HepG2 (cell line): ENCODE results near the gene THOC6. TPM values are rescaled to one million over a fixed set of nuclear protein-coding genes. Genes with fewer than 3 reads are reported as not detected.
A peak's percentile ranks its signal among the peaks of the same experiment; 100 is the strongest.

Source experiments
- ATAC-seq: fragments of 200-7000 bp; cut with Tn5 transposase; 3 replicates; pipeline ENCODE4 v1.9.1; 2020; ENCODE audit warnings: mild to moderate bottlenecking, moderate library complexity
- BruUV-seq: library from RNA; stranded (reverse); fragments of 400-500 nt; replicated peaks from 2 replicates; lab custom pipeline; 2021; lab: Mats Ljungman, UMichigan
- CTCF ChIA-PET: fragments of 300-600 bp; formaldehyde crosslinking; extraction: SDS; loops from one replicate; lab custom pipeline; 2021; ENCODE audit warnings: low total read pairs, inconsistent platforms, low intra/inter-chr PET ratio; lab: Yijun Ruan, JAX
- POLR2A ChIA-PET: fragments of 350-600 bp; sonication (Branson Sonifier 250); formaldehyde crosslinking; loops from one replicate; lab custom pipeline; 2020; ENCODE audit warnings: antibody characterized with exemption, inconsistent platforms; lab: Yijun Ruan, JAX
- DNase-seq: peaks from one replicate; pipeline ENCODE4 v3.0.0-alpha.2; 2015; ENCODE audit warnings: low spot score
- FAIRE-seq: peaks from 3 replicates; lab custom pipeline; 2011; peaks lifted over from hg19 to GRCh38; lab: Jason Lieb, UNC
- H2AFZ ChIP-seq: one replicate; pipeline ENCODE4 v1.6.1; 2011; ENCODE audit warnings: low read length, inconsistent platforms
- H3K27ac ChIP-seq: fragments of 300-600 bp; 3 replicates; pipeline ENCODE4 v1.8.0; 2011; ENCODE audit warnings: mixed run types, mild to moderate bottlenecking, mixed read lengths, low read length, inconsistent platforms; ENCODE audit not compliant: insufficient read depth; ENCODE audit errors: extremely low read length
- H3K27me3 ChIP-seq, 2 experiments: fragments of 200-600 bp in 1 of 2; 2 replicates in 1 of 2; 3 replicates in 1 of 2; pipeline versions ENCODE4 v1.6.0 to v1.8.0; 2011; ENCODE audit warnings: low read length in 2 of 2, mild to moderate bottlenecking in 2 of 2, moderate library complexity in 2 of 2, inconsistent platforms in 1 of 2; ENCODE audit not compliant: insufficient read depth in 2 of 2, control insufficient read depth in 1 of 2
- H3K36me3 ChIP-seq, 2 experiments: fragments of 200-600 bp in 1 of 2; replicated peaks in 1 of 2; 2 replicates in 1 of 2; 3 replicates in 1 of 2; pipeline versions ENCODE4 v1.5.1 to v1.8.0; 2011; ENCODE audit warnings: low read length in 2 of 2, inconsistent platforms in 1 of 2; ENCODE audit not compliant: insufficient read depth in 2 of 2, control insufficient read depth in 1 of 2
- H3K4me1 ChIP-seq: 2 replicates; pipeline ENCODE4 v1.5.1; 2012; ENCODE audit warnings: low read length, inconsistent platforms; ENCODE audit not compliant: insufficient read depth
- H3K4me2 ChIP-seq: 2 replicates; pipeline ENCODE4 v1.6.0; 2011; ENCODE audit warnings: low read depth, low read length, inconsistent platforms
- H3K4me3 ChIP-seq, 3 experiments: fragments of 200-600 bp in 1 of 3; sonication (generic), shearing (Covaris generic) in 1 of 3; replicated peaks in 1 of 3; 2 replicates each; pipeline ENCODE4 v1.5.1; 2011 to 2016; ENCODE audit warnings: low read length in 3 of 3, inconsistent platforms in 2 of 3, low read depth in 2 of 3, mild to moderate bottlenecking in 2 of 3, control low read depth in 1 of 3, mixed read lengths in 1 of 3; ENCODE audit not compliant: insufficient read depth in 1 of 3
- H3K79me2 ChIP-seq: one replicate; pipeline ENCODE4 v1.6.1; 2011; ENCODE audit warnings: low read length, inconsistent platforms; ENCODE audit not compliant: insufficient read depth
- H3K9ac ChIP-seq: 2 replicates; pipeline ENCODE4 v1.6.0; 2011; ENCODE audit warnings: mild to moderate bottlenecking, low read depth, low read length, inconsistent platforms; ENCODE audit not compliant: insufficient read depth
- H3K9me3 ChIP-seq: 2 replicates; pipeline ENCODE4 v1.5.1; 2012; ENCODE audit warnings: mild to moderate bottlenecking, low read length
- H4K20me1 ChIP-seq: 2 replicates; pipeline ENCODE4 v1.6.0; 2011; ENCODE audit warnings: inconsistent platforms, mild to moderate bottlenecking, low read length, moderate library complexity; ENCODE audit not compliant: insufficient read depth
- AGO2 ChIP-seq: fragments of 200-400 bp; formaldehyde crosslinking; optimal IDR thresholded peaks from 2 replicates; pipeline ENCODE3; 2017; ENCODE audit warnings: mild to moderate bottlenecking, low read depth, low read length, moderate library complexity
- EED ChIP-seq: sonication (generic); formaldehyde crosslinking; IDR thresholded peaks from 2 replicates; pipeline ENCODE4 v1.5.0; 2020; ENCODE audit warnings: mild to moderate bottlenecking, missing genetic modification reagents
- HNRNPK ChIP-seq: fragments of 200-400 bp; formaldehyde crosslinking; IDR thresholded peaks from 2 replicates; pipeline ENCODE4 v1.6.1; 2018; ENCODE audit warnings: low read length, low read depth, moderate library complexity, mild to moderate bottlenecking; ENCODE audit not compliant: poor library complexity, severe bottlenecking
- HNRNPUL1 ChIP-seq: fragments of 200-400 bp; formaldehyde crosslinking; IDR thresholded peaks from 2 replicates; pipeline ENCODE4 v1.6.1; 2017; ENCODE audit warnings: low read depth, mild to moderate bottlenecking, low read length, moderate library complexity
- RBFOX2 ChIP-seq: fragments of 200-400 bp; formaldehyde crosslinking; IDR thresholded peaks from 2 replicates; pipeline ENCODE4 v1.6.1; 2017; ENCODE audit warnings: low read depth, mild to moderate bottlenecking, low read length
- ZBTB20 ChIP-seq: sonication (generic); formaldehyde crosslinking; IDR thresholded peaks from 2 replicates; pipeline ENCODE4 v1.8.1; 2023; ENCODE audit warnings: missing genetic modification reagents, low read depth, mild to moderate bottlenecking, borderline replicate concordance
- ZNF768 ChIP-seq: sonication (generic); formaldehyde crosslinking; IDR thresholded peaks from 2 replicates; pipeline ENCODE4 v1.4.0; 2020; ENCODE audit warnings: missing genetic modification reagents
- WGBS: methylation state at CpG from one replicate; pipeline ENCODE4 v1.1.6; 2017; ENCODE audit warnings: low lambda C conversion rate; 5-methylcytosine and 5-hydroxymethylcytosine counted together
- in situ Hi-C: cut with HindIII; loops from 2 replicates; pipeline ENCODE4 v1.10.0; 2017; ENCODE audit warnings: low pct_unique_long_range_greater_than_20kb; ENCODE audit not compliant: extremely low pct_ligation_motif_present
- intact Hi-C: fragments of 100-400 bp; cut with micrococcal nuclease; formaldehyde crosslinking; loops from one replicate; pipeline ENCODE4 v1.10.0; 2022; ENCODE audit not compliant: unreplicated experiment
- polyA plus RNA-seq, 8 experiments: library from polyadenylated mRNA; depleted of rRNA in 3 of 8; stranded (reverse) in 7 of 8; unstranded in 1 of 8; fragments of >200 nt; fragmentation: Illumina TruSeq in 4 of 8; extraction: Trizol in 4 of 8; gene quantifications; 2 replicates each; pipeline versions ENCODE4 v1.2.1 to v1.2.3, GENCODE V29; 2011 to 2016; ENCODE audit warnings: low read depth in 4 of 8, missing spikeins in 1 of 8, mixed read lengths in 1 of 8; ENCODE audit not compliant: insufficient read depth in 1 of 8
- total RNA-seq, 5 experiments: library from RNA; depleted of rRNA; stranded (reverse); fragments of >200 nt; fragmentation: Illumina TruSeq; extraction: Trizol; gene quantifications; 2 replicates each; pipeline ENCODE4 v1.2.3, GENCODE V29; 2016; ENCODE audit warnings: low read depth in 1 of 5
- TF ChIP-seq, protein P1 (sequence below): sonication (generic); formaldehyde crosslinking; IDR thresholded peaks from 2 replicates; pipeline ENCODE4 v1.4.0; 2020; ENCODE audit warnings: mild to moderate bottlenecking, missing genetic modification reagents, borderline replicate concordance

Gene THOC6
- total and polyA plus RNA-seq, 2 of the 13 experiments (the other 11 are each of a cell fraction or from before 2014, with no cell fraction given): 32.1 to 37.0 TPM

DNA sequence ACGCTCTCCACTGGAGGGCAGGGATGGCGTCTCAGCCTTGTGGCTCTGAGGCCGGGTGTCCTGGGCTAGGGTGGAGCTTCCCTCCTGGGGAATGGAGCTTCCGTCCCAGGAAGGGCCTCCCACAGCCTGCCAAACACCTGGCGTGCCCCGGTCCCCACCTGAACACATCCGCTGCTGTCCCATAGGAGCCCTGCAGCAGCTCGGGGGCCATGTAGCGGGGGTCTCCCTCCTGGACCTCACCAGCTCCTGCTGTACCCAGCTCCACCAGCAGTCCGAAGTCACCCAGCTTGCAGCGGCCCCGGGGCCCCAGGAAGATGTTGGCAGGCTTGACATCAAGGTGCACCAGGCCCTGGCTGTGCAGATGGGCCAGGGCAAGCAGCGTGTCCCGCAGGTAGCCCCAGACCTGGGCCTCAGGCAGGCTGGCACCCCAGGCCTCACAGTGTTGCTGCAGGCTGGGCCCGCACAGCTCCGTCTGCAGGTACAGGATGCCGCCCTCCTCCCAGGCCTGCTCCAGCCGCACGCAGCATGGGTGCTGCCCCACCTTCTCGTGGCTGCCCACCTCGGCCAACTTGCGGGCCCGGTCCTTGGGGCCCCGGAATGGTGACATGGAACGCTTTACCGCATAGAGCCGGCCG, 48.6 kb upstream of the THOC6 start:
- Histone ChIP-seq H3K79me2 (peaks cover 15% of the 10 kb centered on the region), H3K9ac (no peak overlapping the region), H3K36me3 (peaks cover 2 to 18% of the 10 kb centered on the region in 2 experiments; a peak in 3 of 5 replicates), H3K27me3 (no peaks in the 10 kb centered on the region), H3K4me2 (no peak overlapping the region), H4K20me1 (no peaks in the 10 kb centered on the region), H3K9me3 (no peaks in the 10 kb centered on the region), H3K4me3 (no peak overlapping the region), H2AFZ (no peak overlapping the region), H3K4me1 (peaks cover 9% of the 10 kb centered on the region), H3K27ac (no peak overlapping the region)
- WGBS: 98% methylated on average over 22 of the region's 28 CpGs
- ATAC-seq: no peak
- in situ Hi-C loops (no loop called here), intact Hi-C loops (no loop called here)
- TF ChIP-seq HNRNPK (no peak), ZNF768 (CRISPR knock-in tag) (peak; percentile 68; the same call in 1 of the 2 replicates), AGO2 (peak; percentile 82), ZBTB20 (CRISPR knock-in tag) (no peak), RBFOX2 (peak; percentile 55; the same call in 1 of the 2 replicates), EED (CRISPR knock-in tag) (no peak), HNRNPUL1 (no peak)
- TF ChIP-seq, protein P1, sequence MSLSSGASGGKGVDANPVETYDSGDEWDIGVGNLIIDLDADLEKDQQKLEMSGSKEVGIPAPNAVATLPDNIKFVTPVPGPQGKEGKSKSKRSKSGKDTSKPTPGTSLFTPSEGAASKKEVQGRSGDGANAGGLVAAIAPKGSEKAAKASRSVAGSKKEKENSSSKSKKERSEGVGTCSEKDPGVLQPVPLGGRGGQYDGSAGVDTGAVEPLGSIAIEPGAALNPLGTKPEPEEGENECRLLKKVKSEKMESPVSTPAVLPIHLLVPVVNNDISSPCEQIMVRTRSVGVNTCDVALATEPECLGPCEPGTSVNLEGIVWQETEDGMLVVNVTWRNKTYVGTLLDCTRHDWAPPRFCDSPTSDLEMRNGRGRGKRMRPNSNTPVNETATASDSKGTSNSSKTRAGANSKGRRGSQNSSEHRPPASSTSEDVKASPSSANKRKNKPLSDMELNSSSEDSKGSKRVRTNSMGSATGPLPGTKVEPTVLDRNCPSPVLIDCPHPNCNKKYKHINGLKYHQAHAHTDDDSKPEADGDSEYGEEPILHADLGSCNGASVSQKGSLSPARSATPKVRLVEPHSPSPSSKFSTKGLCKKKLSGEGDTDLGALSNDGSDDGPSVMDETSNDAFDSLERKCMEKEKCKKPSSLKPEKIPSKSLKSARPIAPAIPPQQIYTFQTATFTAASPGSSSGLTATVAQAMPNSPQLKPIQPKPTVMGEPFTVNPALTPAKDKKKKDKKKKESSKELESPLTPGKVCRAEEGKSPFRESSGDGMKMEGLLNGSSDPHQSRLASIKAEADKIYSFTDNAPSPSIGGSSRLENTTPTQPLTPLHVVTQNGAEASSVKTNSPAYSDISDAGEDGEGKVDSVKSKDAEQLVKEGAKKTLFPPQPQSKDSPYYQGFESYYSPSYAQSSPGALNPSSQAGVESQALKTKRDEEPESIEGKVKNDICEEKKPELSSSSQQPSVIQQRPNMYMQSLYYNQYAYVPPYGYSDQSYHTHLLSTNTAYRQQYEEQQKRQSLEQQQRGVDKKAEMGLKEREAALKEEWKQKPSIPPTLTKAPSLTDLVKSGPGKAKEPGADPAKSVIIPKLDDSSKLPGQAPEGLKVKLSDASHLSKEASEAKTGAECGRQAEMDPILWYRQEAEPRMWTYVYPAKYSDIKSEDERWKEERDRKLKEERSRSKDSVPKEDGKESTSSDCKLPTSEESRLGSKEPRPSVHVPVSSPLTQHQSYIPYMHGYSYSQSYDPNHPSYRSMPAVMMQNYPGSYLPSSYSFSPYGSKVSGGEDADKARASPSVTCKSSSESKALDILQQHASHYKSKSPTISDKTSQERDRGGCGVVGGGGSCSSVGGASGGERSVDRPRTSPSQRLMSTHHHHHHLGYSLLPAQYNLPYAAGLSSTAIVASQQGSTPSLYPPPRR (CRISPR knock-in tag): no peak
- no peak for DNase-seq
- CTCF ChIA-PET: no interaction called here
- no TSS peak for BruUV-seq
- POLR2A ChIA-PET: no interaction called here
- no peak for FAIRE-seq
